ENCODE results near the gene TNRC6C. TPM values are rescaled to one million over a fixed set of nuclear protein-coding genes. Genes with fewer than 3 reads are reported as not detected.

The TNRC6C gene
- total and polyA plus RNA-seq, 2 of the 13 experiments (the other 11 are each of a cell fraction or from before 2014, with no cell fraction given), result 0.66 to 4.9 TPM

GRCh38 chr17:78137392-78138203 is 179.1 kb downstream of the TNRC6C start (continued):
- TF ChIP-seq ZNF414 (CRISPR knock-in tag; IDR thresholded peaks at IDR 0.05) (no peak), ATM (IDR thresholded peaks at IDR 0.05; ENCODE audit: borderline replicate concordance) (no peak), ELF3 (CRISPR knock-in tag; IDR thresholded peaks at IDR 0.05) (peak; percentile 38), HMG20A (CRISPR knock-in tag; IDR thresholded peaks at IDR 0.05; ENCODE audit: borderline replicate concordance) (no peak), ZNF720 (CRISPR knock-in tag; IDR thresholded peaks at IDR 0.05) (no peak), ZNF792 (CRISPR knock-in tag; IDR thresholded peaks at IDR 0.05) (peak; percentile 64; the same call in 1 of the 2 replicates), NR2C2 (CRISPR knock-in tag; IDR thresholded peaks at IDR 0.05; ENCODE audit: borderline replicate concordance) (0 out of 2 replicates have a peak, but pooled peaks have one; percentile 14), ZBTB21 (CRISPR knock-in tag; IDR thresholded peaks at IDR 0.05) (no peak), ZNF746 (CRISPR knock-in tag; IDR thresholded peaks at IDR 0.05) (peak; percentile 39; the same call in 1 of the 2 replicates), ADNP (CRISPR knock-in tag; IDR thresholded peaks at IDR 0.05) (peak; percentile 100), MAX (IDR thresholded peaks at IDR 0.05) (peak; percentile 66; the same call in 1 of the 2 replicates), ZNF816 (CRISPR knock-in tag; IDR thresholded peaks at IDR 0.05; ENCODE audit: borderline replicate concordance) (peak; percentile 84; the same call in 1 of the 2 replicates), ZSCAN22 (CRISPR knock-in tag; IDR thresholded peaks at IDR 0.05) (no peak), ZNF747 (CRISPR knock-in tag; IDR thresholded peaks at IDR 0.05; ENCODE audit: borderline replicate concordance) (no peak), MEIS1 (CRISPR knock-in tag; IDR thresholded peaks at IDR 0.05; ENCODE audit: borderline replicate concordance) (no peak), RNF219 (CRISPR knock-in tag; IDR thresholded peaks at IDR 0.05) (no peak), LRRFIP1 (CRISPR knock-in tag; conservative IDR thresholded peaks at IDR 0.05) (no peak), ZNF800 (CRISPR knock-in tag; IDR thresholded peaks at IDR 0.05) (no peak), ZNF589 (CRISPR knock-in tag; conservative IDR thresholded peaks at IDR 0.05) (no peak), NFKB2 (CRISPR knock-in tag; IDR thresholded peaks at IDR 0.05; ENCODE audit: borderline replicate concordance) (0 out of 2 replicates have a peak, but pooled peaks have one; percentile 54), TEAD2 (CRISPR knock-in tag; IDR thresholded peaks at IDR 0.05) (no peak), KAT7 (CRISPR knock-in tag; IDR thresholded peaks at IDR 0.05; ENCODE audit: borderline replicate concordance) (no peak), HNRNPLL (IDR thresholded peaks at IDR 0.05; ENCODE audit: low read depth, low read length, poor library complexity, severe bottlenecking) (no peak)
